Mammary epithelial cell (primary cell): ENCODE data around the gene TCF7.

ENCODE experiments used
- EZH2 ChIP-seq: IDR thresholded peaks from 2 replicates; pipeline ENCODE4 v1.6.1; 2012; ENCODE audit warnings: low read length, inconsistent platforms, borderline replicate concordance
- TF ChIP-seq, protein P1 (sequence below), 2 donors: IDR thresholded peaks in 1 of 2; conservative IDR thresholded peaks in 1 of 2; 2 replicates each; pipeline ENCODE4 v1.5.1; 2011 to 2012; ENCODE audit warnings: inconsistent platforms in 2 of 2, low read length in 2 of 2, mild to moderate bottlenecking in 2 of 2, control low read depth in 1 of 2, low read depth in 1 of 2; ENCODE audit not compliant: insufficient read depth in 1 of 2; ENCODE audit errors: extremely low read depth in 1 of 2

DNA sequence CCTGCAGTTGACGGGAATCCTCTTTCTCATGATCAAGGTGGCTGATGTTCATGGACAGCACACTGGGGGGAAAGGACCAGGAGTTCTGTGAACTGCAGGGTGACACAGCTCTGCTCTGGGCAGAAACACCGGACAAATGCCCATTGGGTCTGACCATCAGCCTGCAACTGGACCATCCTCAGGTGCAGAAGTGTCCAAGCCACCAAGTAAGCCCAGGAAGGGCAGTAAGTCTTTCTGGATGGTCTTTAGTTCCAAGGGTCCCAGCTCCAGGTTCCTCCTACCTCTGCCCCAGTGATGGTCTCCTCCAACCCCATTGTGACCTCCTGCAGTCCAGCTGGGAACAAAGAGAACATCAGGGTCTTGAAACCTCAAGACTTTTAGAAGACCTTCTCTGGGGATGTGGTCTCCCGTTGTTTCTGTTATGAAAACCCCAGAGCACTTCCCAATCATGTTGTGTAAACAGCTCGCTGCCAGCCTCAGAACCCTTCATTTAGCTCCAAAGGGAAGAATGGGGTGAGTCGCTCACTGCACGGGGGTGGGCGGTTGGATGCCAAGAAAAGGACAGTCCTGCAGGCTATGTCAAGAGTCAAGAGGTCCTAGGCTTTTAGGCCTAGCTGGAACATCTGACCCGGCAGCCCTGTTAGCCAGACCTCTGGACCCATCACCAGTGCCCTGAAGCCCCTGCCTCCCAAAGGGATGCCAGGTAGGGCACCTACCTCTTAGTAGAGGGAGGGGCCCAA is 41.8 kb upstream of the TCF7 start:
- TF ChIP-seq, protein P1, sequence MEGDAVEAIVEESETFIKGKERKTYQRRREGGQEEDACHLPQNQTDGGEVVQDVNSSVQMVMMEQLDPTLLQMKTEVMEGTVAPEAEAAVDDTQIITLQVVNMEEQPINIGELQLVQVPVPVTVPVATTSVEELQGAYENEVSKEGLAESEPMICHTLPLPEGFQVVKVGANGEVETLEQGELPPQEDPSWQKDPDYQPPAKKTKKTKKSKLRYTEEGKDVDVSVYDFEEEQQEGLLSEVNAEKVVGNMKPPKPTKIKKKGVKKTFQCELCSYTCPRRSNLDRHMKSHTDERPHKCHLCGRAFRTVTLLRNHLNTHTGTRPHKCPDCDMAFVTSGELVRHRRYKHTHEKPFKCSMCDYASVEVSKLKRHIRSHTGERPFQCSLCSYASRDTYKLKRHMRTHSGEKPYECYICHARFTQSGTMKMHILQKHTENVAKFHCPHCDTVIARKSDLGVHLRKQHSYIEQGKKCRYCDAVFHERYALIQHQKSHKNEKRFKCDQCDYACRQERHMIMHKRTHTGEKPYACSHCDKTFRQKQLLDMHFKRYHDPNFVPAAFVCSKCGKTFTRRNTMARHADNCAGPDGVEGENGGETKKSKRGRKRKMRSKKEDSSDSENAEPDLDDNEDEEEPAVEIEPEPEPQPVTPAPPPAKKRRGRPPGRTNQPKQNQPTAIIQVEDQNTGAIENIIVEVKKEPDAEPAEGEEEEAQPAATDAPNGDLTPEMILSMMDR (conservative IDR thresholded peaks at IDR 0.05 in 1 of 2, IDR thresholded peaks at IDR 0.05 in 1 of 2; ENCODE audit: extremely low read depth in 1 of 2, insufficient read depth in 1 of 2, low read depth in 1 of 2, low read length in 2 of 2), result no peak
- no peak for TF ChIP-seq EZH2
